ENCODE data around the gene MON1B. TPM values are rescaled to one million over a fixed set of nuclear protein-coding genes. Genes with fewer than 3 reads are reported as not detected.

The MON1B gene
- total and polyA plus RNA-seq, 2 of the 8 experiments (the other 6 are each of a cell fraction or from before 2014, with no cell fraction given), result 20.0 to 45.9 TPM

DNA sequence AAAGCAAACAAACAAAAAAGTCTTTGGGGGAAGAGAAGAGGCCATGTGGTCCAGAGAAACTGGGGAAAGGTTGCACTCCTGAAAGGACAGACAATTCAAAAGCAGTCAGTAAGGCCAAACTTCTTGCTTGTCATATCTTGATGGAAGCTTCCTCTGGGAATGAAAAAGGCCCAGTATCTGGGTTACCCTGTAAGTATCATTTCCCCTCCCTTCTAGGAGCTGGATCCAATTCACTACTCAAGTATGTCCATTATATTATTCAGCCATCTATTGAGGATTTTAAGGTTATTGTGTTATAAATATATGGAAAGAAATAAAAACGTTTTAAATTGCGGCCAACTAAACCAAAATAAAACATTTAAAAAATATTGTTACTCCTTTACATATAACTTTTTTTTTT, 26.0 kb upstream of the MON1B start:
- Histone ChIP-seq H3K9ac (replicated peaks in 1 of 4; ENCODE audit: extremely low read depth in 1 of 4, low read depth in 3 of 4, low read length in 3 of 4) (no peak overlapping the region), H4K20me1 (replicated peaks in 1 of 2; ENCODE audit: control insufficient read depth in 1 of 2, insufficient read depth in 2 of 2, low read length in 2 of 2) (no peaks in the 10 kb centered on the region), H2AFZ (ENCODE audit: low read length) (no peak overlapping the region), H2BK5ac (ENCODE audit: low read depth, low read length) (no peak overlapping the region), H2AK5ac (ENCODE audit: low read depth, low read length) (no peak overlapping the region), H3K4me1 (replicated peaks in 1 of 4; ENCODE audit: control insufficient read depth in 3 of 4, insufficient read depth in 4 of 4, low read length in 3 of 4) (no peaks in the 10 kb centered on the region), H3K23ac (ENCODE audit: insufficient read length) (no peak overlapping the region), H4K5ac (ENCODE audit: insufficient read length, low read depth, low read length) (no peak overlapping the region), H3K23me2 (ENCODE audit: low read depth, low read length) (no peaks in the 10 kb centered on the region), H2BK12ac (ENCODE audit: low read depth, low read length) (no peak overlapping the region), H3K79me1 (ENCODE audit: low read depth, low read length) (no peaks in the 10 kb centered on the region), H2BK15ac (ENCODE audit: low read length) (no peak overlapping the region), H3K27ac (ENCODE audit: low read depth, low read length) (no peak overlapping the region), H3K4ac (replicated peaks; ENCODE audit: insufficient read length, low read depth, low read length) (no peak overlapping the region), H4K8ac (ENCODE audit: extremely low read depth, insufficient read depth, low read length) (no peak overlapping the region), H3K4me2 (ENCODE audit: insufficient read depth in 1 of 2, low read depth in 2 of 2, low read length in 2 of 2) (no peak overlapping the region), H2BK20ac (ENCODE audit: low read length) (no peak overlapping the region), H2BK120ac (replicated peaks; ENCODE audit: low read depth, low read length) (no peak overlapping the region), H3K36me3 (ENCODE audit: control insufficient read depth in 2 of 4, insufficient read depth in 4 of 4, low read length in 3 of 4) (no peaks in the 10 kb centered on the region), H3K79me2 (ENCODE audit: control insufficient read depth in 1 of 2, insufficient read depth in 2 of 2, low read length in 2 of 2) (no peaks in the 10 kb centered on the region), H3K27me3 (replicated peaks in 1 of 4; ENCODE audit: control insufficient read depth in 3 of 4, extremely low read depth in 1 of 4, insufficient read depth in 3 of 4, low read length in 3 of 4) (no peaks in the 10 kb centered on the region), H4K91ac (replicated peaks; ENCODE audit: insufficient read length, low read length) (no peak overlapping the region), H3K9me3 (ENCODE audit: insufficient read depth in 2 of 2, low read depth in 1 of 2, low read length in 1 of 2) (no peaks in the 10 kb centered on the region), H3K56ac (replicated peaks; ENCODE audit: insufficient read length, low read depth, low read length) (no peak overlapping the region), H3K4me3 (ENCODE audit: extremely low read depth in 1 of 4, insufficient read depth in 2 of 4, low read depth in 3 of 4, low read length in 4 of 4) (no peak overlapping the region), H3K14ac (ENCODE audit: insufficient read length) (no peak overlapping the region), H3K18ac (ENCODE audit: extremely low read depth, low read length) (no peak overlapping the region)
- 90% methylated on average over 2 of the region's 2 CpGs; no CpG with 5 or more reads in 1 of the 2 experiments for WGBS, 2 experiments (ENCODE audit: extremely low coverage in 1 of 2, insufficient coverage in 1 of 2, insufficient read length in 1 of 2, insufficient replicate concordance in 2 of 2, low coverage in 1 of 2, low lambda C conversion rate in 2 of 2, missing lambda C conversion rate in 1 of 2)
- CTCF ChIA-PET (ENCODE audit: partially characterized antibody), result interaction anchor here (0.7 to 1.7 kb wide), 4 partner anchors 12 to 805 kb away, joined by 3 read pairs; no protein-coding TSS in a partner anchor
- DNase-seq (ENCODE audit: low read depth in 1 of 2, low spot score in 2 of 2) (no peak), FAIRE-seq (no peak)
- POLR2A ChIA-PET (ENCODE audit: partially characterized antibody), result no interaction called here
- TF ChIP-seq HDAC2 (IDR thresholded peaks at IDR 0.05; ENCODE audit: borderline replicate concordance in 1 of 2, low read depth in 2 of 2, low read length in 2 of 2) (no peak), JUND (IDR thresholded peaks at IDR 0.05; ENCODE audit: low read length) (no peak), HDAC6 (IDR thresholded peaks at IDR 0.05; ENCODE audit: low read depth, low read length) (no peak), CHD1 (IDR thresholded peaks at IDR 0.05; ENCODE audit: low read depth, low read length) (no peak), RXRA (IDR thresholded peaks at IDR 0.05; ENCODE audit: insufficient read depth, low read depth, low read length) (no peak), BRCA1 (IDR thresholded peaks at IDR 0.05; ENCODE audit: low read depth, low read length) (no peak), CBX5 (IDR thresholded peaks at IDR 0.05; ENCODE audit: low read depth, low read length) (no peak), KDM1A (IDR thresholded peaks at IDR 0.05; ENCODE audit: borderline replicate concordance, low read length) (no peak), SRF (IDR thresholded peaks at IDR 0.05; ENCODE audit: low read depth, low read length) (no peak), SP4 (IDR thresholded peaks at IDR 0.05; ENCODE audit: low read length) (no peak), EP300 (IDR thresholded peaks at IDR 0.05; ENCODE audit: borderline replicate concordance in 1 of 2, low read depth in 2 of 2, low read length in 2 of 2) (no peak), PHF8 (conservative IDR thresholded peaks at IDR 0.05; ENCODE audit: low read depth, low read length) (no peak), E2F6 (IDR thresholded peaks at IDR 0.05) (no peak), SAP30 (IDR thresholded peaks at IDR 0.05; ENCODE audit: insufficient read depth, insufficient replicate concordance, low read length) (no peak)
